Measurements from ENCODE around the gene PPARA. TPM values are rescaled to one million over a fixed set of nuclear protein-coding genes. Genes with fewer than 3 reads are reported as not detected.
"Not testable (repeated sequence)": the region's sequence is repeated elsewhere in the genome, so short reads cannot be mapped to it uniquely, and the experiment has no call there.

Gene PPARA
- total RNA-seq, 2 donors from 2014 or later: 11.7 to 12.3 TPM

DNA sequence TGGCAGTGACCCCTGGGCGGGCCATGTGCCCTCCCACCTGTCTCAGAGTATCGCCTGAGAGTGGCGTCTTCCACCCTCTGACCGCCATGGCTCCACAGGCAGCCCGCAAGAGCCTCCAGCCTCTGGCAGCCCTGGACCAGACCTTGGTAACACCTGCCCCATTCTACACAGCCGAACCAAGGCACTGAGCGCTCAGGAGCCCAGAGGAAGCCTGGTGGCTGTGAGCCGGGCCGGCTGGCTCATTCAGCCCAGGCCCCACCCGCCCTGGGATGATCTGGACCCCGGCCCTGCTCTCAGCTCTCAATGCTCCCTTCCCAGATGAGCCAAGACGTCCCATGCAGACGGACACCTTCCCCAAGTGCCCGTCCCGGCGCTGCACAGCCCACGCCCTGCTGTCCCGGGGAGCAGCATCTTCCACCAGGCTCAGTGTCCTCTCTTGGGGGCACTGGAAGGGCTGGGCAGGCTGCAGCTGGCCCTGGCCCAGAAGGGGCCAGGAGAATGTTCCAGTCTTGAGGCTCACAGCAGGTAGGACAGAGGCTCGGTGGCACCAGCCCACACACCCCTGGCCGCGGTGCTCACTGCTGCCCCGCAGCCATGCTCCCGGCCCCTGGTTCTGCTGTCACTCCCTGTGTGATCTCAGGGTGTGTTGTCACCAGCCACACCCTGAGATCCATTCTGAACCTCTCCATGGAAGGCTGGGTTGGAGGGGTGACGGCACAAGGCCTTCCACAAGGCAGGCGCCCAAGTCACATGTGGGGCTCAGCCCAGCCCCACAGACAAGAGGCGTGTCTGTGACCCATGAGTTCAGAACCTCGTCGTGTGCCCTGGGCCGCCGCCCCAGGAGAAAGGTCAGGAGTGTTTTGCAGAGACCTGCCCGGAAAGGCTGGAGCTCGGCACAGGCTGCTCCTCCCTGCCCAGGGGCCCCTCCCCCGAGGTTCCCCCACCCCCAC lies 24.2 kb upstream of the PPARA start:
- Mint-ChIP-seq H3K27me3 (peaks cover 5% of the 10 kb centered on the region), H3K27ac (no peak overlapping the region), H3K4me1 (peaks cover 5% of the 10 kb centered on the region), H3K36me3 (ENCODE audit: low read depth) (no peaks in the 10 kb centered on the region), H3K4me3 (no peak overlapping the region)
- no peaks in the 10 kb centered on the region for H3K9me3 ChIP-seq (ENCODE audit: control insufficient read depth, low read length, poor library complexity, severe bottlenecking)
- ATAC-seq (no peak), DNase-seq (no peak)

- Mint-ChIP-seq H3K27me3 (peaks cover 5% of the 10 kb centered on the region), H3K27ac (no peak overlapping the region), H3K36me3 (ENCODE audit: low read depth) (no peaks in the 10 kb centered on the region), H3K4me1 (peaks cover 2% of the 10 kb centered on the region), H3K4me3 (no peak overlapping the region)
- no peak for ATAC-seq
- H3K9me3 ChIP-seq (ENCODE audit: control insufficient read depth, low read length, poor library complexity, severe bottlenecking): no peaks in the 10 kb centered on the region
- DNase-seq: no peak
Measured at GRCh38 chr22:46126853-46127385, 23.4 kb upstream of the PPARA start.

DNA sequence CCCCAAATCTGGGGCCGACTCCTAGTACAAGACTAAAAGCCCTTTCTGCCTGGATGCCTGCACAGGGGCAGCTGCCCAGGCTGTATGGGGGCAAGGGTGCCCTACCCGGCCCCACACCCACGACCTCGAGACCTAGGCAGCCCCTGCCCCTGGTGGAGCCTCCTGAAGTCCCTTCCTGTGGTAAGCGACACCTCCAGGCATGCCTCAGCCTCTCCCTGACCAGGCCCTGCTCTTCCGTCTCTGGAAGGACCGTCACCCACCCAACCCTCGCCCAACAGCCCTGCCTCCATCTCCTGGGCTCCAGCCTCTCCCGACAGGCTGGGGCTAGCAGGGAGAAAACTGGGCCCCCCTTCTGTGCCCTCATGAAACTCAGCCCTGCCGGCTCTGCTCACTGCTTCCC lies 22.8 kb upstream of the PPARA start:
- H3K27me3 Mint-ChIP-seq: peaks cover 5% of the 10 kb centered on the region
- peaks cover 2% of the 10 kb centered on the region for H3K4me1 Mint-ChIP-seq
- H3K9me3 ChIP-seq (ENCODE audit: control insufficient read depth, low read length, poor library complexity, severe bottlenecking): no peaks in the 10 kb centered on the region
- H3K27ac Mint-ChIP-seq: no peak overlapping the region
- ATAC-seq (no peak), DNase-seq (no peak)
- H3K36me3 Mint-ChIP-seq (ENCODE audit: low read depth): no peaks in the 10 kb centered on the region
- no peak overlapping the region for H3K4me3 Mint-ChIP-seq

DNA sequence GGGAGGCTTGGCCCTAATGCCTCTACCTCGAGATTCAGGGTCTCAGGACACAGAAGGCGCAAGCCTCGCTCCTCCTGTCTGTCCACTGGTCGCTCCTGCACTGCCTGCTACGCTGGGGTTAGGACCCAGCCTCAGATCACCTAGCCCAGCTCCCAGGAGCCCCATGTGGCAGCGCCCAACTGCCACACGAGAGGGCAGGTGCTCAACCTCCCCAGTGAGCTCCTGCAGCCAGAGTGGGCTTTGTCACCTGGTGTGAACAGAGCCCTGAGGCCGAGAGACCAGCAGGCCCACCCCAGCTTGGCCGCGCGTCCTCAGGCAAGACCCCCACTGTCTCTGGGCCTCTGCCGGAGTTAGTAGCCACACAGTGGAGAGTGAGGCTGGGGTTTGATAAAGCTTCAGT lies 21.7 kb upstream of the PPARA start:
- Mint-ChIP-seq H3K27ac (no peak overlapping the region), H3K27me3 (peaks cover 5% of the 10 kb centered on the region), H3K4me1 (peaks cover 2% of the 10 kb centered on the region), H3K36me3 (ENCODE audit: low read depth) (no peaks in the 10 kb centered on the region), H3K4me3 (no peak overlapping the region)
- no peak for ATAC-seq
- H3K9me3 ChIP-seq (ENCODE audit: control insufficient read depth, low read length, poor library complexity, severe bottlenecking): no peaks in the 10 kb centered on the region
- no peak for DNase-seq

DNA sequence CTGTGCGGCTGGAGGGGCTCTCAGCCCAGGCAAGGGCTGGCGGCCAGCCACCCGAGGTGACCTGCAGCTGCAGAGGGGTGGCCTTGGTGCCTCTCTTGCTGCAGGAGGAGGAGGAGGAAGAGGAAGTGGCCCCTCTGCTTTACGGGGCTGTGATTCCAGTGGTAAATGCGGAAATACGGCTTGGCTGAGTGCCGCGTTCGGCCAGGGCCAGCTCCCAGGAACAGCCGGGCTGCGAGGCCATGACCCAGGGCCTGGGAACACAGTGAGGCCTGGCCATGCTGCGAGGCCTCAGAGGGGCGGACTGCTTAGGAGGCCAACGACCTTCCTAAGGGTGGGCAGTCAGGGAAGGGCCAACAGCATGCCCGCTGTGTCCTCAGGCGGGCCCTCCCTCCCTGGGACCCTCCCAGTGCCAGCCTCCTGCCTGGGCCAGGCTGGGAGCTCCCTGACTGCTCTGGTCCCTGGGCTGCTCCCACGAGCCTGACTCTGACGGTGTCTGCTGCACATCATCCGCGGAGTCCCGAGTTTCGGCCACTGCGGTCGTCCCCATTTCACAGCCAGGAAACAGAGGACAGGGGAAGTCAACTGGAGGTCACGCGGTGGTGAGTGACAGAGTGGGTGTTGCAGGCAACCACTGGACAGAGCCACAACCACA lies 20.8 kb upstream of the PPARA start:
- DNase-seq: no peak
- Mint-ChIP-seq H3K36me3 (ENCODE audit: low read depth) (no peaks in the 10 kb centered on the region), H3K27ac (no peak overlapping the region), H3K4me1 (peaks cover 2% of the 10 kb centered on the region), H3K27me3 (peaks cover 5% of the 10 kb centered on the region), H3K4me3 (no peak overlapping the region)
- ATAC-seq: peak; percentile 44
- no peaks in the 10 kb centered on the region for H3K9me3 ChIP-seq (ENCODE audit: control insufficient read depth, low read length, poor library complexity, severe bottlenecking)

- no peaks in the 10 kb centered on the region for H3K9me3 ChIP-seq (ENCODE audit: control insufficient read depth, low read length, poor library complexity, severe bottlenecking)
- no peaks in the 10 kb centered on the region for H3K36me3 Mint-ChIP-seq (ENCODE audit: low read depth)
- H3K27me3 Mint-ChIP-seq: peaks cover 5% of the 10 kb centered on the region
- ATAC-seq (no peak), DNase-seq (no peak)
- no peak overlapping the region for H3K4me3 Mint-ChIP-seq
- no peak overlapping the region for H3K27ac Mint-ChIP-seq
- peaks cover 2% of the 10 kb centered on the region for H3K4me1 Mint-ChIP-seq
Measured at GRCh38 chr22:46131151-46131587, 19.2 kb upstream of the PPARA start.

DNA sequence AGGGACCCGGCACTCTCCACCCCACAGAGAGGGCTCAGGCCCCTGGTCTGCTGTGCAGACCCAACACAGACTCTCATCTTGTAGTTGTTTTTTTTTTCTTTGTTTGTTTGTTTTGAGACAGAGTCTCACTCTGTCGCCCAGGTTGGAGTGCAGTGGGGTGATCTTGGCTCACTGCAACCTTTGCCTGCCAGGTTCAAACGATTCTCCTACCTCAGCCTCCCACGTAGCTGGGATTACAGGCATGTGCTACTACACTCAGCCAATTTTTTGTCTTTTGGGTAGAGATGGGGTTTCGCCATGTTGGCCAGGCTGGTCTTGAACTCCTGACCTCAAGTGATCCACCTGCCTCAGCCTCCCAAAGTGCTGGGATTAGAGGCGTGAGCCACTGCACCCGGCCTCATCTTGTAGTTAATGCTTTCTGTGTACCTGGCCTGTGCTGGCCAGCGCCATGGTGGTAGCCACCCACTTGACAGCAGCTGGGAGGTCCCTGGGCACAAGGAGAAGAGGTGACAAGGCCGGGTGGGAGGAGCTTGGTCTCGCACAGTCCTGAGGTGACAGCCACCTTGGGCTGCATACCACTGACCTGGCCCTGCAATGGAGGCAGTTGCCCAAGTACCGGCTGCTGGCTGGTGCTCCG lies 18.0 kb upstream of the PPARA start:
- not testable (repeated sequence) for H3K4me1 Mint-ChIP-seq; DNase-seq; H3K27me3 Mint-ChIP-seq; H3K9me3 ChIP-seq (ENCODE audit: control insufficient read depth, low read length, poor library complexity, severe bottlenecking); ATAC-seq; H3K27ac Mint-ChIP-seq; H3K36me3 Mint-ChIP-seq (ENCODE audit: low read depth); H3K4me3 Mint-ChIP-seq

GRCh38 chr22:46132830-46133587 lies 17.3 kb upstream of the PPARA start:
- H3K4me1 Mint-ChIP-seq: peaks cover 2% of the 10 kb centered on the region
- DNase-seq (no peak), ATAC-seq (no peak)
- H3K36me3 Mint-ChIP-seq (ENCODE audit: low read depth): no peaks in the 10 kb centered on the region
- H3K9me3 ChIP-seq (ENCODE audit: control insufficient read depth, low read length, poor library complexity, severe bottlenecking): no peaks in the 10 kb centered on the region
- H3K27ac Mint-ChIP-seq: no peak overlapping the region
- H3K27me3 Mint-ChIP-seq: peaks cover 5% of the 10 kb centered on the region
- H3K4me3 Mint-ChIP-seq: no peak overlapping the region

DNA sequence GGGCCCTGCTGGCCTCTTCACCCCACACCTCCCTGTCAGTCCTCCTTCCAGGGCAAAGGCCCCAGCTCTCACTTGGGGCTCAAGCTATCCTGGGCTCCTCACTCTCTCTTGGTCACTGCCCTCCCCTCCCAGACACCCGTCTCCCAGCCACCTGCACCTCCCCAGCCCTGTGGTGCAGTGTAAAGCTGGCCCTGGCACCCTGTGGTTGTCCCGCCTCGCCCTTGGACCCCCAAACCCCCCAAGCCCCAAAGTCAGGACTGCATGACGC lies 16.8 kb upstream of the PPARA start:
- H3K27me3 Mint-ChIP-seq: peaks cover 5% of the 10 kb centered on the region
- no peak for DNase-seq

DNA sequence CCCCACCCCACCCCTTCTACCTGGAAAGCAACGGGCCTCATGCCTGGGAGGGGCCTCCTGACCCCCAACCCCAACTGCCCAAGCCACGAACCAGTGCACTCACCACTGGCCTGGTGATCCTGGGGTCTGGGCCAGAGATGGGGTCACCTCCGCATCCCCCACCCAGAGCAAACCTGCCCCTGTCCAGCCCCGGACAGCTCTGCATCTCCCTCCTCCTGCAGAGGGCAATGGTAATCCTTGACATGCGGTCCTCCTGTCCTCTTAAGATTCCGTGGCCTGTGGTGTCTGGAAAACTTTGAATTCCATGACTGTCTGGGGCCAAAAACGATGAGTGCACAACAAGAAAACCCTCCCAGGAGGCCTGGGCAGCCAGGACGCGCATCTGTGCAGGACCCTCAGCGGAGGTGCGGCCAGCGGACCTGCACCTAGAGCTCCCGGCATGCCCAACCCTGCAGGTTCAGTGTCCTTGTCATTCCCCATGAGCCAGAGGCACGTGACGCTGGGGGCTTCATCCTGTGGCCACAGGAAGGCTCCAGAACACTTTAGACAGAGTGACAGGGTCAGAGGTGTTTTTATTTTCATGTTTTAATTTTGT lies 16.1 kb upstream of the PPARA start:
- DNase-seq (no peak), ATAC-seq (no peak)
- no peak overlapping the region for H3K4me3 Mint-ChIP-seq
- no peaks in the 10 kb centered on the region for H3K36me3 Mint-ChIP-seq (ENCODE audit: low read depth)
- H3K27ac Mint-ChIP-seq: no peak overlapping the region
- no peaks in the 10 kb centered on the region for H3K9me3 ChIP-seq (ENCODE audit: control insufficient read depth, low read length, poor library complexity, severe bottlenecking)
- H3K4me1 Mint-ChIP-seq: peaks cover 2% of the 10 kb centered on the region
- H3K27me3 Mint-ChIP-seq: peaks cover 5% of the 10 kb centered on the region

More for the DNA sequence above, 16.8 kb upstream of the PPARA start:
- ATAC-seq: no peak
- peaks cover 2% of the 10 kb centered on the region for H3K4me1 Mint-ChIP-seq
- no peaks in the 10 kb centered on the region for H3K9me3 ChIP-seq (ENCODE audit: control insufficient read depth, low read length, poor library complexity, severe bottlenecking)
- no peaks in the 10 kb centered on the region for H3K36me3 Mint-ChIP-seq (ENCODE audit: low read depth)
- no peak overlapping the region for H3K4me3 Mint-ChIP-seq
- no peak overlapping the region for H3K27ac Mint-ChIP-seq

- Mint-ChIP-seq H3K36me3 (ENCODE audit: low read depth) (no peaks in the 10 kb centered on the region), H3K4me3 (no peak overlapping the region), H3K27ac (no peak overlapping the region), H3K27me3 (no peaks in the 10 kb centered on the region), H3K4me1 (no peaks in the 10 kb centered on the region)
- H3K9me3 ChIP-seq (ENCODE audit: control insufficient read depth, low read length, poor library complexity, severe bottlenecking): no peaks in the 10 kb centered on the region
- ATAC-seq (no peak), DNase-seq (no peak)
Measured at GRCh38 chr22:46135611-46136485, 14.5 kb upstream of the PPARA start.

Measured in T-helper 17 cell (primary cell).